HG03521 (cell line): ENCODE data around the gene KRT6A.
"Not testable (repeated sequence)": the region's sequence is repeated elsewhere in the genome, so short reads cannot be mapped to it uniquely, and the experiment has no call there.

ENCODE experiments used
- ATAC-seq: cut with Tn5 transposase; IDR thresholded peaks from one replicate; pipeline ENCODE4 v1.9.1; 2021; ENCODE audit warnings: mild to moderate bottlenecking, moderate library complexity; ENCODE audit not compliant: unreplicated experiment

Gene KRT6A

DNA sequence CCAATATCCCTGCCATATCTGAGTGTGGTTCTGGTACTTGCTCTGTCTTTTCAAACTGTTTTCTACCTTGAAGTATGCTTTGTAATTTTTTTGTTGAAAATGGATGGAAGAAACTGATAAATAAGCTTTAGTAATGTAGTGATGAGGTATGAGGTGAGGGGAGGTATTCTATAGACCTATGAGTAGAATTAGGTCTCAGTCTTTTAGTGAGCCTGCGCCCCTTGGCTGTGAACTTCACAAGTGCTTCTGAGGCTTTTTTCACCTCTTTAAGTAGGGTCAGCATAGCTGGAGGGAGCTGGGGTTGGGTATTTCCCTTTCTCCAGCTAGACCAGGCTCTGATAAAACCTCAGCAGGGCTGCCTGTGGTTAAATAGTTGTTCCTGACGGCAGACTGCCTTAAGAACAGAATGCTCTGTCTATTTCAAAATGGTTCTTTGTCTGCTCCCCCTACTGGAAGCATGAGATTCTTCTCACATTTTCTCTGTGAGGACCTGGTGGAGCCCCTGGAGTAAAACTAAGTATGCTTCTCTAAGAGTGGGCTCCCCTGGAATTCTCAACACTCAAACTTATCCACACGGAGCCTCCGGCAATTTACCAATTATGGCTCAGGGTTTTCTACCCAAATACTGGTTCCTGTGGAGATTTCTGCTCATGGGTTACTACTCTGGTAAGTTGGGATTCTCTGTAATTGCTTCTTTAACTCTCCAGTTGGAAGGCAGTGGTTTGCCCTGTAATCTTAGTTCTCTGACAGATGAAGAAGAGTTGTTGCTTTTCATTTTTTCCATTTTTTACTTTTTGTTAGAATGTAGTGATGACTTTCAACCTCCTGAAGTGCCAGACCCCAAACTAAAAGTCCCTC is 14.0 kb upstream of the KRT6A start:
- ATAC-seq, result no peak

DNA sequence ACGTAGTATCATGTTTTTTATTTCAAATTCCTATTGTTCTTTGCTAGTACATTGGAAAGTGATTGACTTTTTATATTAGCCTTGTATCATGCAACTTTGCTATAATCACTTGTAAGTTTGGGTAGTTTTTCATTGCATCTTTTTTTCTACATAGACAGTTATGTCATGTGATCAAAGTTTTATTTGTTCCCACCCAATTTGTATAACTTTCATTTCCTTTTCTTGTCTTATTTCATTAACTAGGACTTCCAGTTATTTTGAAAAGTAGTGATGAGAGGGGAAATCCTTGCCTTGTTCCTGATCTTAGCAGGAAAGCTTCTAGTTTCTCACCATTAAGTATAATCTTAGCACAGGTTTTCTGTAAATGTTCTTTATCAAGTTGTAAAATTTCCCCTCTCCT is 9.8 kb upstream of the KRT6A start:
- ATAC-seq, result no peak

DNA sequence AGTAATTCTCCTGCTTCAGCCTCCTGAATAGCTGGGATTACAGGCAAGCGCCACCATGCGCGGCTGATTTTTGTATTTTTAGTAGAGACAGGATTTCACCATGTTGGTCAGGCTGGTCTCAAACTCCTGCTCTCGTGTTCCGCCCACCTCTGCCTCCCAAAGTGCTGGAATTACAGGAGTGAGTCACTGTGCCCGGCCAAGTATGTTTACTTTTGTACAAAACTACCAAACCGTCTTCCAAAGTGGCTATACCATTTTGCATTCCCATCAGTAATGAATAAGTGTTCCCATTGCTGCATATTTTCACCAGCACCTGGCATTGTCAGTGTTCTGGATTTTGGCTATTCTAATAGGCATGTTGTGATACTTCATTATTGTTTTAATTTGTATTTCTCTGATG is 8.4 kb upstream of the KRT6A start:
- no peak for ATAC-seq

- not testable (repeated sequence) for ATAC-seq
Measured at GRCh38 chr12:52500574-52500973, 7.5 kb upstream of the KRT6A start.

- ATAC-seq, result no peak
Measured at GRCh38 chr12:52499806-52500560, 6.9 kb upstream of the KRT6A start.

GRCh38 chr12:52498946-52499345 is 5.9 kb upstream of the KRT6A start:
- ATAC-seq, result no peak

DNA sequence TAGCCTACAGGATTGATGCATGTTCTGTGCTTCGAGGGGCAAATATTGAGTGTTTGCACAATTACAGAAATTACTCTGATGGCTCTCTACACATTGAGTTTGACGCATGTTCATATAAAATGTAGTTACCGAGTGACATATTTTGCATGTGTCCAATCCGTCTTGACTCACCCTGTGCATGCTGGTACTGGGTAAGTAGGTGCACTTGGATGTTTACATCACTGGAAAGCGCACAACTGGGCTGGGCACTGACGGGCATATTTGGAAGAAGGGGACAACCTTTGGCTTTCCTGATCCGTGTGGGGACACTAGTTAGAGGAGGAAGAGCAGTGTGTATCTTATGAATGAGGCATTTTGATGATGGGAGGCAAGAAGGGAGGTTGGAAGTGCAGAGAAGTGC is 4.9 kb upstream of the KRT6A start:
- ATAC-seq, result no peak

DNA sequence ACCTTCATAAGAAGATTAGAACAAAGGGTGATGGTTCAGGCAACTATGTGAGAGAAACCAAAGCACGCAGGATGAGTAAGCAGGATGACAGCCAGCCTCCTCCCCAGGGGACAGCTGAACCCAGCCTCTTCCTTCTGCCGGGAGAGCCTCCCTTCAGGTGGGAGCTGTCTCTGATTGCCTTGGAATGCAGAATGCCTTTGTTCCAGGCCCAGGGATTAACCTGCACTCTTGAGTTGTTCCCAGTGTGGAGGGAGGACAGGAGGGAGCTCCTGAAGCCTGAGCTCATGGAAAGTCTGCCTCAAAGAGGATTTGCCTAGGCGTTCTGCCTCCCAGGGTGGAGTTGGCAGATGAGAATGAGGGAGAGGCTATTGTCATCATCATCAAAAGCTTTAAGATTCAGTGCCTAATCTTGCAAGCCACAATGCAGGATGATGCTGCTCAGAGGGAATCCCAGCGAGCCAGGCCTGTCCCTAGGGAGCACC is 3.6 kb upstream of the KRT6A start:
- ATAC-seq, result no peak

DNA sequence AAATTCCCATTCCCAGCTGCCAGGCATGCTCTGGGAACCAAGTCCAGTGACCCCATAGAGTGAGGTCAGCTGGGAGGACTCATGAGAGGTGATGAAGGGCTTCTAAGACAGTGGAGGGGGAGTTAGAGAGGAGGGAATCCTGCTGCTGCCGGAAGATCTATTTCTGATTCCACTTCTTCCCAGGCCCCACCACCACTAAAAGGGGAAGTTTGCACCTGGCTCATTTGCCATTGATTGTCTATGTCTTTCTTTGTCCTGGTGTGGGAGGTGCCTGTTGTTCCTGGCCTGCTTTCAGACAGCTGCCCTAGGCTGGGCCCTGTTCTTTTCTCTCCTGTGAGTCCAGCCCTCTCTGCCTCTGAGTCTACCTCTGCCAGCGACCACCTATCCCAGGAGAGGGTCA is 3.0 kb upstream of the KRT6A start:
- ATAC-seq, result no peak

GRCh38 chr12:52495389-52495788 is 2.3 kb upstream of the KRT6A start:
- ATAC-seq, result no peak

GRCh38 chr12:52494518-52494917 is 1.5 kb upstream of the KRT6A start:
- no peak for ATAC-seq

DNA sequence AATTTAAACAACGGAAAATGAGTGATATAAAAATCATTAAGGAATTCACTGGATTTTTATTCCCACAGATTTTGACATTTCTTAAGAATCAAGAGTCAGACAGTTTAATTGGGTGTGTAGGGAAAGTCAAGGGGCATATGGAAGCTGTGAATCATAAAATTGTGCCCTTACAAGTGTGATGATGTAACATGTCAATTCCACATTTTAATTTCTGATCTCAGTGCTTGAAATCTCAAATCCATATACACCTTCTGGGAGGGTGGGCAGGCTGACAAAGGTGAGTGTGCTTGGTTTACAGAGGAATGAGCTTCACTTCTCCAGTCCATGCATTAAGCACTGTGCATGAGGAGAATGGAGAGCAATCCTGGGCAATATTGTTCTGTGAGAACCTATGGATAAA is 1.0 kb upstream of the KRT6A start:
- no peak for ATAC-seq

DNA sequence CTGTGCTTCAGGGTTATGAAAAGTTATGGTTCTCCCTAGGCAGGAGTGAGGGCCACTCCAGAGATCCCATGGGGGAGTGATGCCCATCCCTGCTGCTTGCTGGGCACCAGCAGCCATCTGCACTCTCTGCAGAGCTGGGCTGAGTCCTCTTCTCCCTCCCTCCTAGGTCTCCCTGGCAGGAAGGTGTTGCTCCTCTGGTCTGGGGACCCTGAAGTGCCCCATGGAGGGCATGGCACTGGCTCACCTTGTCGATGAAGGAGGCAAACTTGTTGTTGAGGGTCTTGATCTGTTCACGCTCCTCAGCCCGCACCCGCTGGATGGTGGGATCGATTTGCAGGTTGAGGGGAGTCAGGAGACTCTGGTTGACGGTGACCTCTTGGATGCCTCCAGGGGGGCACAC is 652 bp downstream of the KRT6A start:
- ATAC-seq, result not testable (repeated sequence)

DNA sequence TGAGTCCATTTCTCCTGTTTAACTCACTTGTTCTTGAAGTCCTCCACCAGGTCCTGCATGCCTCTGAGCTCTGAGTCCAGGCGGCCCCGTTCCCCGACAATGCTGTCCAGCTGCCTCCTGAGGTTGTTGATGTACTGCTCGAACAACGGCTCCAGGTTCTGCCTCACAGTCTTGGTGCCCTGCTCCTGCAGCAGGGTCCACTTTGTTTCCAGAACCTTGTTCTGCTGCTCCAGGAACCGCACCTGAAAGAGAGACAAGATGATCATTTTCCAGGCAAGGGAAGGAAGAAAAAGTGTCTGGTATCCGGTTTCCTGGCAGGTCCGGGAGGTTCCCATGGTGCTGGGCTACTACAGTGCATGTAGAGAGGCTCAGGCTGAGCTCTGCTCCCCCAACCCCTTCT is 1.6 kb downstream of the KRT6A start:
- not testable (repeated sequence) for ATAC-seq

GRCh38 chr12:52488736-52489135 is 4.3 kb downstream of the KRT6A start:
- no peak for ATAC-seq

DNA sequence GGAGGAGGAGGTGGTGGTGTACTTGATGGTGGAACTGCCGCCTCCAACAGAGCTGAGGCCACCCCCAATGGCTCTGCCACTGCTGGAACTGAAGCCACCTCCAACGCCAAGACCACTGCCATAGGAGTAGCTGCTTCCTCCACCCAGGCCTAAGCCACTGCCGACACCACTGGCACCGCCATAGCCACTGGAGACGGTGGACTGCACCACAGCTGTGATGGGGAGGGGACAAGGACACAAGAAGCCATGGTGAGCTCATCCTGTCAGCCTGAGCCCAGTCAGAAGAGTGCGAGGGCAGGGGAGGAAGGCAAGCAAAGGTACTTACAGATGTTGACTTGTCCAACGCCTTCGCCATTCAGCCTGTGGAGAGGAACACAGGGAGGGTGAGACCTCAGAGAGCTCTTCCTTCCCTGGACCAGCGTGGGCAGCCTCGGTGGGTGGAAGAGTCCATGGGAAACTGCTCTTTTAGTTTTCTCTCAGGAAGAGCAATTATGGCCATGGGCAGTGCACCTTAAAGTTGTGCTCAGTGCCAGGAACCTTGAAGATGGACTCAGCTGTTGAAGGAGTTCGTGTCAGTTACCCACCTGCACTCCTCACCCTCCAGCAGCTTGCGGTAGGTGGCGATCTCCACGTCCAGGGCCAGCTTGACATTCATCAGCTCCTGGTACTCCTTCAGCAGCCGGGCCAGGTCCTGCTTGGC is 5.2 kb downstream of the KRT6A start:
- ATAC-seq, result not testable (repeated sequence)

GRCh38 chr12:52487211-52487610 is 5.8 kb downstream of the KRT6A start:
- no peak for ATAC-seq

DNA sequence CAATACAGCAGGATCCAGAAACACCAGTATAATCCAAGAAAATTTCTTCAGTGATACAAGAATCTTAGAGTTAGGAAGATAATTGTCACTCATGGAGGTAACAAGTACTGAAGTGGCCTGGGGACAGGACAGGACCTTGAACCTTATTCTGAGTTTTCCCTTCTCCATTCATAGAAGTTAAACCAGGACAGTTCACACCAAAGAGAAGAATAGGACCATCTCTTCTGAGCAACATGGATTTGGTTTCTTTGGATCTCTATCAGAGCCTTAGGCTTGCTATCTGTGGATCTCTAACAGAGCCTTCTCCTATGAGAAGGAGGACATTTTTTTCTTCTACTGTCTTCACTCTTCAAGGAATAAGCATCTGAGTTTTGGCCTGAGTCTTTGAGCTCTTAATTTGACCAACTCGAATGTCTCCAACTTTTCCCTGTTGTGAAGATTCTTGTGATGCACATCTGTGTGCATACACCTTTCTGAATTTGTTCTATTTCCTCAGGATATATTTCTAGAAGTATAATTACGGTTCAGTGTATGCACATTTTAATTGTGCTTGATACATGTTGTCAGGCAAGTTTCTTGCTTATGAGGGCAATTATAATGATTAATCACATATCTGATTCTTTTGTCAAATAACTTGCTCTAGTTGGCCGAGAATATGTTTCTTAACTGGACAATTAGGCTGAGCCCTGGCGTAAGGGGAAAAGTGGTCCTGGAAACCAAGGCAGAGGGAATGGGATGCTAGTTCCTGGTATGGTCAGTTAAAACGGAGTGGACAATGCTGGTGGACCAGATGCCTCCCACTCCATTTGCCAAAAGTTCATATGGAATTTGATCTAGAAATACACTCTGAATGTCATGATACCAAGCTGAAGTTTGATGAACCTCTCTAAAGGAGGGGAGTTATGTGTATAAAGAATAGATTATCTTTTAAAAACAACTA is 6.6 kb downstream of the KRT6A start:
- ATAC-seq, result no peak

GRCh38 chr12:52480073-52480472 is 13.0 kb downstream of the KRT6A start:
- no peak for ATAC-seq

DNA sequence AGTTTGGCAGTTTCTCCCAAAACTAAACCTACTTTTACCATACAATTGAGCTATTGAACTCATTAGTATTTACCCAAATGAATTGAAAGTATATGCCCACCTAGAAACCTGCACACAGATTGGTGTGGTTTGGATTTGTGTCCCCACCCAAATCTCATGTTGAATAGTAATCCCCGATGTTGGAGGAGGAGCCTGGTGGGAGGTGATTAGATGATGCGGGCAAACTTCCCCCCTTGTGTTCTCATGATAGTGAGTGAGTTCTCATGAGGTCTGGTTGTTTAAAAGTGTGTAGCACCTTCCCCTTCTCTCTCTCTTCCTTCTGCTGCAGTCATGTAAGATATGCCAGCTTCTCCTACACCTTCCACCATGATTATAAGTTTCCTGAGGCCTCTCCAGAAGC is 15.4 kb downstream of the KRT6A start:
- ATAC-seq, result no peak
